Spleen (tissue), 11 donors: ENCODE data around the gene VTI1A. TPM values are rescaled to one million over a fixed set of nuclear protein-coding genes. Genes with fewer than 3 reads are reported as not detected.

Source experiments
- DNase-seq: peaks from one replicate; pipeline ENCODE4 v3.0.0-alpha.2; 2020
- H3K27ac ChIP-seq, 8 donors: fragments of 200-600 bp; sonication (generic) in 7 of 8; 1 replicate in 4 of 8; 2 replicates in 4 of 8; pipeline versions ENCODE4 v1.5.0 to v1.8.0; 2016 to 2021; ENCODE audit warnings: inconsistent platforms in 4 of 8, mild to moderate bottlenecking in 4 of 8, moderate library complexity in 1 of 8
- H3K27me3 ChIP-seq, 7 donors: fragments of 200-600 bp; sonication (generic) in 6 of 7; replicated peaks in 1 of 7; 1 replicate in 4 of 7; 2 replicates in 3 of 7; pipeline versions ENCODE4 v1.5.0 to v1.8.0; 2016 to 2021; ENCODE audit warnings: inconsistent platforms in 3 of 7, mild to moderate bottlenecking in 1 of 7
- H3K36me3 ChIP-seq, 6 donors: fragments of 200-600 bp; sonication (generic) in 5 of 6; 1 replicate in 4 of 6; 2 replicates in 2 of 6; pipeline versions ENCODE4 v1.5.0 to v1.8.0; 2016 to 2021; ENCODE audit warnings: inconsistent platforms in 2 of 6
- H3K4me1 ChIP-seq, 6 donors: fragments of 200-600 bp; sonication (generic) in 5 of 6; 1 replicate in 3 of 6; 2 replicates in 3 of 6; pipeline versions ENCODE4 v1.5.0 to v1.8.0; 2016 to 2021; ENCODE audit warnings: inconsistent platforms in 3 of 6
- H3K4me3 ChIP-seq, 8 donors: fragments of 200-600 bp; sonication (generic) in 7 of 8; 1 replicate in 4 of 8; 2 replicates in 4 of 8; pipeline versions ENCODE4 v1.5.0 to v1.8.0; 2016 to 2021; ENCODE audit warnings: inconsistent platforms in 4 of 8, mild to moderate bottlenecking in 4 of 8, moderate library complexity in 2 of 8
- H3K9me3 ChIP-seq, 8 donors: fragments of 200-600 bp; sonication (generic) in 7 of 8; 1 replicate in 4 of 8; 2 replicates in 4 of 8; pipeline versions ENCODE4 v1.5.0 to v1.8.0; 2016 to 2021; ENCODE audit warnings: inconsistent platforms in 4 of 8
- CTCF ChIP-seq, 11 experiments: fragments of 200-600 bp in 7 of 11; fragments of 450-650 bp in 4 of 11; sonication (generic) in 4 of 11; IDR thresholded peaks in 8 of 11; conservative IDR thresholded peaks in 3 of 11; 1 replicate in 7 of 11; 2 replicates in 4 of 11; pipeline versions ENCODE4 v1.4.0 to v1.8.0; 2016 to 2021; ENCODE audit warnings: antibody characterized with exemption in 11 of 11, inconsistent platforms in 4 of 11, mild to moderate bottlenecking in 1 of 11
- POLR2A ChIP-seq, 3 donors: fragments of 450-650 bp; IDR thresholded peaks; one replicate each; pipeline ENCODE4 v1.5.1; 2017; ENCODE audit warnings: antibody characterized with exemption in 3 of 3, mild to moderate bottlenecking in 1 of 3
- POLR2AphosphoS5 ChIP-seq, 3 donors: sonication (generic); formaldehyde crosslinking; IDR thresholded peaks; one replicate each; pipeline ENCODE4 v1.5.1; 2017; ENCODE audit warnings: antibody characterized with exemption in 3 of 3
- WGBS, 5 donors: extraction: QIAGEN DNeasy Blood & Tissue Kit in 3 of 5; methylation state at CpG; one replicate each; pipeline versions ENCODE4 v1.1.5 to v1.1.7; 2013 to 2018; 5-methylcytosine and 5-hydroxymethylcytosine counted together
- intact Hi-C: fragments of 100-400 bp; cut with DNase I; formaldehyde crosslinking; loops from one replicate; pipeline ENCODE4 v1.15.0; 2023; ENCODE audit warnings: low total_unique reads
- polyA plus RNA-seq, 3 donors: library from polyadenylated mRNA; stranded (reverse); fragments of 200-250 nt; gene quantifications; one replicate each; pipeline ENCODE4 v1.2.1, GENCODE V29; 2013
- total RNA-seq, 7 donors: library from RNA; depleted of rRNA in 3 of 7; stranded (reverse); fragments of >200 nt in 3 of 7; fragmentation: NEBNext Ultra II Directional in 4 of 7; extraction: Animal tissue kit (Norgen Biotek cat#: 25700) in 4 of 7; gene quantifications; one replicate each; pipeline versions ENCODE4 v1.1.0 to v1.2.1, GENCODE V29; 2016 to 2021
- donor health status: healthy with polysubstance abuse.
- donor health status: DM: no; HTN: no; CAD: no; lungs with moderate emphysema.
- donor health status: DM: no; HTN: no; CAD: no.
- donor health status: Bipolar disorder and iron deficiency.
- donor health status: healthy.
- donor health status: DM: no; HTN: no; CAD: no.
- donor health status: DM: yes; HTN: yes; CAD: no.

Gene VTI1A
- total and polyA plus RNA-seq, 10 donors = 7.8 to 129 (median 56.2) TPM

GRCh38 chr10:112746329-112746728, 299.3 kb downstream of the VTI1A start:
- DNase-seq = no peak

GRCh38 chr10:112750427-112751167, 303.6 kb downstream of the VTI1A start:
- no peak overlapping the region for H3K27ac ChIP-seq
- WGBS, 5 donors = 84 to 90% (median 86%) methylated on average over 6 of the region's 6 CpGs
- DNase-seq = no peak
- H3K4me1 ChIP-seq = peaks cover 0 to 4% (median 0%) of the 10 kb centered on the region in 6 donors
- H3K4me3 ChIP-seq = no peak overlapping the region
- H3K27me3 ChIP-seq = no peaks in the 10 kb centered on the region
- peaks cover 0 to 11% (median 0%) of the 10 kb centered on the region in 6 donors for H3K36me3 ChIP-seq
- TF ChIP-seq CTCF (IDR thresholded peaks at IDR 0.05 in 8 of 11, conservative IDR thresholded peaks at IDR 0.05 in 3 of 11) (no peak), POLR2A (IDR thresholded peaks at IDR 0.05) (no peak), POLR2AphosphoS5 (IDR thresholded peaks at IDR 0.05) (no peak)
- no peaks in the 10 kb centered on the region for H3K9me3 ChIP-seq
- intact Hi-C loops = no loop called here

More at GRCh38 chr10:112746329-112746728, 299.3 kb downstream of the VTI1A start:
- peaks cover 0 to 17% (median 10%) of the 10 kb centered on the region in 6 donors for H3K4me1 ChIP-seq
- intact Hi-C loops = no loop called here
- H3K9me3 ChIP-seq = no peaks in the 10 kb centered on the region
- H3K27me3 ChIP-seq = no peaks in the 10 kb centered on the region
- TF ChIP-seq POLR2AphosphoS5 (IDR thresholded peaks at IDR 0.05) (no peak), POLR2A (IDR thresholded peaks at IDR 0.05) (no peak), CTCF (IDR thresholded peaks at IDR 0.05 in 8 of 11, conservative IDR thresholded peaks at IDR 0.05 in 3 of 11) (no peak)
- peaks cover 0 to 6% (median 0%) of the 10 kb centered on the region in 6 donors for H3K36me3 ChIP-seq
- 68 to 88% (median 77%) methylated on average over 7 of the region's 7 CpGs for WGBS, 5 donors
- no peak overlapping the region for H3K4me3 ChIP-seq
- H3K27ac ChIP-seq = no peak overlapping the region

- Histone ChIP-seq H3K27ac (no peak overlapping the region), H3K36me3 (peaks cover 0 to 5% (median 0%) of the 10 kb centered on the region in 6 donors), H3K9me3 (no peaks in the 10 kb centered on the region), H3K27me3 (no peaks in the 10 kb centered on the region), H3K4me1 (peaks cover 0 to 4% (median 0%) of the 10 kb centered on the region in 6 donors), H3K4me3 (no peak overlapping the region)
- intact Hi-C loops = no loop called here
- TF ChIP-seq CTCF (IDR thresholded peaks at IDR 0.05 in 8 of 11, conservative IDR thresholded peaks at IDR 0.05 in 3 of 11) (no peak), POLR2AphosphoS5 (IDR thresholded peaks at IDR 0.05) (no peak), POLR2A (IDR thresholded peaks at IDR 0.05) (no peak)
- 86 to 96% (median 93%) methylated on average over 3 of the region's 3 CpGs for WGBS, 5 donors
- DNase-seq = no peak
Observed at GRCh38 chr10:112751651-112752050, 304.6 kb downstream of the VTI1A start.

GRCh38 chr10:112752288-112752687, 305.3 kb downstream of the VTI1A start:
- no peak overlapping the region for H3K27ac ChIP-seq
- intact Hi-C loops = no loop called here
- no peak overlapping the region for H3K4me3 ChIP-seq
- no peaks in the 10 kb centered on the region for H3K9me3 ChIP-seq
- 93 to 97% (median 95%) methylated on average over 3 of the region's 3 CpGs for WGBS, 5 donors
- H3K36me3 ChIP-seq = peaks cover 0 to 5% (median 0%) of the 10 kb centered on the region in 6 donors
- H3K4me1 ChIP-seq = peaks cover 0 to 4% (median 0%) of the 10 kb centered on the region in 6 donors
- H3K27me3 ChIP-seq = no peaks in the 10 kb centered on the region
- DNase-seq = no peak
- TF ChIP-seq CTCF (IDR thresholded peaks at IDR 0.05 in 8 of 11, conservative IDR thresholded peaks at IDR 0.05 in 3 of 11) (no peak), POLR2A (IDR thresholded peaks at IDR 0.05) (no peak), POLR2AphosphoS5 (IDR thresholded peaks at IDR 0.05) (no peak)
